Measurements from ENCODE around the gene CACNA2D1.

DNA sequence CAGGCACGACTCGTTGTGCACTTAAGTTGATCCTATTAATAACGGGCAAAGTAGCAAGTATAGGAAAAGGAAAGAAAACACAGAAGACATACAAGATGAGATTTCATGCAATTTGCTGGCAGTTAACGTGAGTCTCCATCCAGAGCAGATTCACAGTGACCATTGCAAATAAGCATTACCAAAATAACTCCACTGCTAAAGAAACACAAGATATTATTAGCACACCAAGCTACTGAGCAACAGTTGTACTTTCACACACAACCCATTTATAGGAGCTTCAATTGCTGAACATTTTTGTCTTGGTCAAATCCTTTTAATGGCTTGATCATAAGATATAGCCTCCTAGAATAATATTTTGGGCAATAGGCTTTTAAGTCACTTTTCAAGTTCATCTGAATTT is 486.1 kb downstream of the CACNA2D1 start:
- TF ChIP-seq NFIC (IDR thresholded peaks at IDR 0.05) (no peak), YY1 (IDR thresholded peaks at IDR 0.05; ENCODE audit: low read depth) (no peak), EGR1 (IDR thresholded peaks at IDR 0.05) (no peak), EP300 (IDR thresholded peaks at IDR 0.05; ENCODE audit: borderline replicate concordance) (no peak), CEBPB (IDR thresholded peaks at IDR 0.05) (no peak), CREB1 (IDR thresholded peaks at IDR 0.05; ENCODE audit: low read depth) (no peak), RAD21 (IDR thresholded peaks at IDR 0.05; ENCODE audit: low read depth) (no peak)
- TF ChIP-seq, protein P1, sequence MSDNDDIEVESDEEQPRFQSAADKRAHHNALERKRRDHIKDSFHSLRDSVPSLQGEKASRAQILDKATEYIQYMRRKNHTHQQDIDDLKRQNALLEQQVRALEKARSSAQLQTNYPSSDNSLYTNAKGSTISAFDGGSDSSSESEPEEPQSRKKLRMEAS (IDR thresholded peaks at IDR 0.05): no peak
- TF ChIP-seq, protein P2, sequence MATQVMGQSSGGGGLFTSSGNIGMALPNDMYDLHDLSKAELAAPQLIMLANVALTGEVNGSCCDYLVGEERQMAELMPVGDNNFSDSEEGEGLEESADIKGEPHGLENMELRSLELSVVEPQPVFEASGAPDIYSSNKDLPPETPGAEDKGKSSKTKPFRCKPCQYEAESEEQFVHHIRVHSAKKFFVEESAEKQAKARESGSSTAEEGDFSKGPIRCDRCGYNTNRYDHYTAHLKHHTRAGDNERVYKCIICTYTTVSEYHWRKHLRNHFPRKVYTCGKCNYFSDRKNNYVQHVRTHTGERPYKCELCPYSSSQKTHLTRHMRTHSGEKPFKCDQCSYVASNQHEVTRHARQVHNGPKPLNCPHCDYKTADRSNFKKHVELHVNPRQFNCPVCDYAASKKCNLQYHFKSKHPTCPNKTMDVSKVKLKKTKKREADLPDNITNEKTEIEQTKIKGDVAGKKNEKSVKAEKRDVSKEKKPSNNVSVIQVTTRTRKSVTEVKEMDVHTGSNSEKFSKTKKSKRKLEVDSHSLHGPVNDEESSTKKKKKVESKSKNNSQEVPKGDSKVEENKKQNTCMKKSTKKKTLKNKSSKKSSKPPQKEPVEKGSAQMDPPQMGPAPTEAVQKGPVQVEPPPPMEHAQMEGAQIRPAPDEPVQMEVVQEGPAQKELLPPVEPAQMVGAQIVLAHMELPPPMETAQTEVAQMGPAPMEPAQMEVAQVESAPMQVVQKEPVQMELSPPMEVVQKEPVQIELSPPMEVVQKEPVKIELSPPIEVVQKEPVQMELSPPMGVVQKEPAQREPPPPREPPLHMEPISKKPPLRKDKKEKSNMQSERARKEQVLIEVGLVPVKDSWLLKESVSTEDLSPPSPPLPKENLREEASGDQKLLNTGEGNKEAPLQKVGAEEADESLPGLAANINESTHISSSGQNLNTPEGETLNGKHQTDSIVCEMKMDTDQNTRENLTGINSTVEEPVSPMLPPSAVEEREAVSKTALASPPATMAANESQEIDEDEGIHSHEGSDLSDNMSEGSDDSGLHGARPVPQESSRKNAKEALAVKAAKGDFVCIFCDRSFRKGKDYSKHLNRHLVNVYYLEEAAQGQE (IDR thresholded peaks at IDR 0.05; ENCODE audit: low read depth): no peak
- TF ChIP-seq, protein P3, sequence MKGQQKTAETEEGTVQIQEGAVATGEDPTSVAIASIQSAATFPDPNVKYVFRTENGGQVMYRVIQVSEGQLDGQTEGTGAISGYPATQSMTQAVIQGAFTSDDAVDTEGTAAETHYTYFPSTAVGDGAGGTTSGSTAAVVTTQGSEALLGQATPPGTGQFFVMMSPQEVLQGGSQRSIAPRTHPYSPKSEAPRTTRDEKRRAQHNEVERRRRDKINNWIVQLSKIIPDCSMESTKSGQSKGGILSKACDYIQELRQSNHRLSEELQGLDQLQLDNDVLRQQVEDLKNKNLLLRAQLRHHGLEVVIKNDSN (IDR thresholded peaks at IDR 0.05): no peak

All from Ishikawa (cell line).